ENCODE measurements around the gene IGSF9B. TPM values are rescaled to one million over a fixed set of nuclear protein-coding genes. Genes with fewer than 3 reads are reported as not detected.

The IGSF9B gene
- total RNA-seq, 1 donor from 2014 or later, result 1.3 TPM

GRCh38 chr11:133892584-133893380 is 64.0 kb downstream of the IGSF9B start:
- Histone ChIP-seq H3K9me3 (ENCODE audit: low read depth) (no peaks in the 10 kb centered on the region), H3F3A (ENCODE audit: low read depth) (peaks cover 5% of the 10 kb centered on the region), H3K4me3 (no peak overlapping the region), H2AFZ (replicated peaks) (no peak overlapping the region), H3K4me2 (no peak overlapping the region), H3K4me1 (peaks cover 19% of the 10 kb centered on the region), H3K9ac (no peak overlapping the region), H3K36me3 (no peaks in the 10 kb centered on the region), H3K27ac (no peak overlapping the region), H4K20me1 (ENCODE audit: low read depth) (no peaks in the 10 kb centered on the region), H3K27me3 (no peaks in the 10 kb centered on the region), H3K79me2 (ENCODE audit: low read depth) (no peaks in the 10 kb centered on the region)
- no peak for DNase-seq (ENCODE audit: low spot score)
- TF ChIP-seq EZH2phosphoT487 (IDR thresholded peaks at IDR 0.05) (no peak), CTCF (IDR thresholded peaks at IDR 0.05) (no peak), EZH2 (IDR thresholded peaks at IDR 0.05) (no peak)
- Mint-ChIP-seq H3K27me3 (ENCODE audit: insufficient read depth, low read depth) (peaks cover 3% of the 10 kb centered on the region), H3K27ac (peak overlapping the region; percentile 0), H3K9me3 (no peaks in the 10 kb centered on the region), H3K4me1 (peaks cover 23% of the 10 kb centered on the region), H3K4me3 (no peak overlapping the region), H3K36me3 (no peaks in the 10 kb centered on the region)

- peaks cover 3% of the 10 kb centered on the region for H3K27me3 Mint-ChIP-seq (ENCODE audit: insufficient read depth, low read depth)
- DNase-seq (ENCODE audit: low spot score), result no peak
- H3K27me3 ChIP-seq, result no peaks in the 10 kb centered on the region
- no peak overlapping the region for H3K9ac ChIP-seq
- H3K36me3 Mint-ChIP-seq, result no peaks in the 10 kb centered on the region
- TF ChIP-seq CTCF (IDR thresholded peaks at IDR 0.05) (no peak), EZH2phosphoT487 (IDR thresholded peaks at IDR 0.05) (no peak), EZH2 (IDR thresholded peaks at IDR 0.05) (no peak)
- H3K4me3 Mint-ChIP-seq, result no peak overlapping the region
- no peaks in the 10 kb centered on the region for H4K20me1 ChIP-seq (ENCODE audit: low read depth)
- no peaks in the 10 kb centered on the region for H3K36me3 ChIP-seq
- H3K4me1 Mint-ChIP-seq, result peaks cover 23% of the 10 kb centered on the region
- H3K9me3 Mint-ChIP-seq, result no peaks in the 10 kb centered on the region
- no peak overlapping the region for H3K4me3 ChIP-seq
- H3K4me1 ChIP-seq, result peaks cover 19% of the 10 kb centered on the region
- no peak overlapping the region for H2AFZ ChIP-seq (replicated peaks)
- peaks cover 5% of the 10 kb centered on the region for H3F3A ChIP-seq (ENCODE audit: low read depth)
- H3K9me3 ChIP-seq (ENCODE audit: low read depth), result no peaks in the 10 kb centered on the region
- no peak overlapping the region for H3K27ac ChIP-seq
- H3K27ac Mint-ChIP-seq, result peak overlapping the region; percentile 0
- no peak overlapping the region for H3K4me2 ChIP-seq
- no peaks in the 10 kb centered on the region for H3K79me2 ChIP-seq (ENCODE audit: low read depth)
Measured at GRCh38 chr11:133892126-133892525, 64.6 kb downstream of the IGSF9B start.

GRCh38 chr11:133889893-133890292 is 66.9 kb downstream of the IGSF9B start:
- Mint-ChIP-seq H3K36me3 (no peaks in the 10 kb centered on the region), H3K4me1 (peaks cover 10% of the 10 kb centered on the region), H3K9me3 (peaks cover 5% of the 10 kb centered on the region), H3K27ac (no peak overlapping the region), H3K4me3 (no peak overlapping the region), H3K27me3 (ENCODE audit: insufficient read depth, low read depth) (no peaks in the 10 kb centered on the region)
- DNase-seq (ENCODE audit: low spot score), result no peak
- H3K4me3 ChIP-seq, result no peak overlapping the region
- H4K20me1 ChIP-seq (ENCODE audit: low read depth), result no peaks in the 10 kb centered on the region
- no peaks in the 10 kb centered on the region for H3K27me3 ChIP-seq
- no peak overlapping the region for H3K27ac ChIP-seq
- H3K79me2 ChIP-seq (ENCODE audit: low read depth), result no peaks in the 10 kb centered on the region
- no peaks in the 10 kb centered on the region for H3F3A ChIP-seq (ENCODE audit: low read depth)
- no peaks in the 10 kb centered on the region for H3K9me3 ChIP-seq (ENCODE audit: low read depth)
- no peak overlapping the region for H3K9ac ChIP-seq
- peaks cover 4% of the 10 kb centered on the region for H3K4me1 ChIP-seq
- H3K36me3 ChIP-seq, result no peaks in the 10 kb centered on the region
- TF ChIP-seq EZH2 (IDR thresholded peaks at IDR 0.05) (no peak), CTCF (IDR thresholded peaks at IDR 0.05) (no peak), EZH2phosphoT487 (IDR thresholded peaks at IDR 0.05) (no peak)
- no peak overlapping the region for H3K4me2 ChIP-seq
- H2AFZ ChIP-seq (replicated peaks), result no peak overlapping the region

Data from neural progenitor cell (in vitro differentiated cells).